Naive thymus-derived CD4-positive, alpha-beta T cell (primary cell): ENCODE data around the gene CALN1. TPM values are rescaled to one million over a fixed set of nuclear protein-coding genes. Genes with fewer than 3 reads are reported as not detected.

Experiments
- ATAC-seq: fragments of 150-1000 bp; cut with Tn5 transposase; 2 replicates; pipeline ENCODE4 v1.10.0; 2021; ENCODE audit warnings: mild to moderate bottlenecking, moderate library complexity
- CTCF ChIA-PET: fragments of 350-600 bp; sonication (Branson Sonifier 250); formaldehyde crosslinking; loops from one replicate; lab custom pipeline; 2021; ENCODE audit warnings: antibody characterized with exemption; lab: Charles Lee
- POLR2A ChIA-PET: fragments of 350-600 bp; sonication (Branson Sonifier 250); formaldehyde crosslinking; loops from one replicate; lab custom pipeline; 2021; ENCODE audit warnings: antibody characterized with exemption, inconsistent platforms; lab: Charles Lee
- DNase-seq, 9 donors: peaks; one replicate each; pipeline versions ENCODE4 v3.0.0 to v3.0.0-alpha.2; 2020 to 2022; ENCODE audit warnings: mixed read lengths in 1 of 9
- H3K27ac ChIP-seq: one replicate; pipeline ENCODE4 v1.7.0; 2013; ENCODE audit warnings: mild to moderate bottlenecking, low read depth, low read length, moderate library complexity
- H3K27me3 ChIP-seq, 2 donors: one replicate each; pipeline ENCODE4 v1.7.0; 2013; ENCODE audit warnings: low read length in 2 of 2, mild to moderate bottlenecking in 2 of 2, moderate library complexity in 2 of 2; ENCODE audit not compliant: control insufficient read depth in 2 of 2, insufficient read depth in 2 of 2
- H3K36me3 ChIP-seq, 3 experiments: 1 replicate in 2 of 3; 2 replicates in 1 of 3; pipeline ENCODE4 v1.7.0; 2013; ENCODE audit warnings: low read length in 3 of 3, mild to moderate bottlenecking in 3 of 3, moderate library complexity in 1 of 3; ENCODE audit not compliant: insufficient read depth in 3 of 3, control insufficient read depth in 2 of 3
- H3K4me1 ChIP-seq, 2 donors: one replicate each; pipeline ENCODE4 v1.7.0; 2013; ENCODE audit warnings: low read length in 2 of 2, mild to moderate bottlenecking in 2 of 2, moderate library complexity in 1 of 2; ENCODE audit not compliant: control insufficient read depth in 2 of 2, insufficient read depth in 2 of 2
- H3K4me3 ChIP-seq: 2 replicates; pipeline ENCODE4 v1.7.0; 2013; ENCODE audit warnings: mild to moderate bottlenecking, low read length
- H3K9me3 ChIP-seq, 3 experiments: 1 replicate in 2 of 3; 2 replicates in 1 of 3; pipeline ENCODE4 v1.7.0; 2013; ENCODE audit warnings: low read length in 3 of 3; ENCODE audit not compliant: control insufficient read depth in 2 of 3
- H3K27ac Mint-ChIP-seq, 9 donors: one replicate each; pipeline ENCODE4 v1.8.0; 2020 to 2022; ENCODE audit warnings: mixed read lengths in 9 of 9, mild to moderate bottlenecking in 8 of 9, moderate library complexity in 5 of 9, inconsistent platforms in 2 of 9
- H3K27me3 Mint-ChIP-seq, 5 donors: one replicate each; pipeline ENCODE4 v1.8.0; 2021 to 2022; ENCODE audit warnings: mixed read lengths in 5 of 5, mild to moderate bottlenecking in 1 of 5
- H3K36me3 Mint-ChIP-seq, 5 donors: one replicate each; pipeline ENCODE4 v1.8.0; 2020 to 2022; ENCODE audit warnings: mixed read lengths in 5 of 5, mild to moderate bottlenecking in 3 of 5, inconsistent platforms in 1 of 5
- H3K4me1 Mint-ChIP-seq, 7 donors: one replicate each; pipeline ENCODE4 v1.8.0; 2020 to 2022; ENCODE audit warnings: mixed read lengths in 7 of 7, mild to moderate bottlenecking in 3 of 7, inconsistent platforms in 1 of 7
- H3K4me3 Mint-ChIP-seq, 10 donors: one replicate each; pipeline ENCODE4 v1.8.0; 2020 to 2022; ENCODE audit warnings: mild to moderate bottlenecking in 10 of 10, mixed read lengths in 10 of 10, moderate library complexity in 6 of 10, inconsistent platforms in 2 of 10
- H3K9me3 Mint-ChIP-seq, 11 donors: one replicate each; pipeline ENCODE4 v1.8.0; 2020 to 2022; ENCODE audit warnings: mixed read lengths in 11 of 11, mild to moderate bottlenecking in 4 of 11, inconsistent platforms in 1 of 11, moderate library complexity in 1 of 11
- intact Hi-C, 2 donors: fragments of 100-400 bp; cut with micrococcal nuclease; formaldehyde crosslinking; loops; one replicate each; pipeline ENCODE4 v1.15.1; 2023
- polyA plus RNA-seq, 2 donors: library from polyadenylated mRNA; unstranded; fragments of 300-500 nt; fragmentation: Illumina TruSeq; gene quantifications; one replicate each; pipeline ENCODE4 v1.2.3, GENCODE V29; 2021
- total RNA-seq, 6 experiments: library from RNA in 5 of 6; stranded (reverse) in 5 of 6; gene quantifications; 1 replicate in 5 of 6; 2 replicates in 1 of 6; pipeline ENCODE4 v1.2.3 and lab custom pipeline; 2021 to 2026

Gene CALN1
- total and polyA plus RNA-seq, 7 experiments from 2014 or later, result 0.03 to 0.17 TPM; not detected in 5

DNA sequence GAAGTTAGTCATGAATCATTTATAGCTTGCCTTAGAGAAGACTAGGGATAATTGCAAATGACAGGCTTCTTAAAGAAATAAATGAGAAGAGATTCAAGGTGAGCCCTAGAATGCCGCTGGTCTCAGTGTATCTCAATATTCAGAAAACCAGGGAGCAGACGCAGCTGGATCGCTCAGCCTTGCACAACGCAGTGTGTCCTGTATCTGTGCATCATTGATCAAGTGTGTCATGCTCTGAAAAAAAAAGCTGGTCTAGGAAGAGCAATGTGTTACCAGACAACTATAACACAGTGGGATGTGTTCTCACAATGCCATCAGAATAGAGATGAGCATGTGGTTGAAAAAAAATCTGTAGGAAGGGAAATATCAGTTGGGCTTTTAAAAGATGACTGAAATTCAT, 230.1 kb downstream of the CALN1 start:
- intact Hi-C loops, result no loop called here
- ChIA-PET POLR2A (no interaction called here), CTCF (no interaction called here)
- H3K27me3 ChIP-seq, result no peaks in the 10 kb centered on the region
- no peaks in the 10 kb centered on the region for H3K9me3 ChIP-seq
- no peaks in the 10 kb centered on the region for H3K36me3 ChIP-seq
- Mint-ChIP-seq H3K27me3 (no peaks in the 10 kb centered on the region), H3K4me1 (peaks cover 0 to 1% (median 0%) of the 10 kb centered on the region in 7 donors), H3K27ac (no peak overlapping the region), H3K4me3 (no peak overlapping the region), H3K9me3 (peaks cover 0 to 12% (median 6%) of the 10 kb centered on the region in 11 donors), H3K36me3 (peaks cover 0 to 3% (median 0%) of the 10 kb centered on the region in 5 donors)
- no peak overlapping the region for H3K4me3 ChIP-seq
- no peak for DNase-seq
- H3K27ac ChIP-seq, result no peak overlapping the region
- no peaks in the 10 kb centered on the region for H3K4me1 ChIP-seq
- no peak for ATAC-seq

DNA sequence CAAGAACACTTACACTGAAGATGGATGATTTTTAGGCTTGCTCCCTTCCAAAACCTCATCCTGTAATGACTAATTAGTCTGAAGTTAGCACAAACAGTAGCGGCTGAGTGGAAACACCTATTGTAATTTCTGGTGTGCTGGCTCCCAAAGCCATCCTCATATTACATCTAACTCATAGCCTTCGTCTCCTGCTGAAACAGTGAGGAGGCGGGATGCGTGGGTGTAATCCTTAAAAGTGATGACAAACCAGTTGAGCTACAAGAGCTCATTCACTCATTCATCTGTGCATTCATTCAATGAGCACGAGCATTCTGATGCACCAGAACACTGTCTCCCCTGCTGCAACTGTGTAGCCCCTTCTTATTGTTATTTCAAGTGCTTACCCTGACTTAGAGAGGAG, 235.3 kb downstream of the CALN1 start:
- DNase-seq, result no peak
- Histone ChIP-seq H3K4me1 (no peaks in the 10 kb centered on the region), H3K27ac (no peak overlapping the region), H3K36me3 (no peaks in the 10 kb centered on the region), H3K9me3 (no peaks in the 10 kb centered on the region), H3K4me3 (no peak overlapping the region), H3K27me3 (no peaks in the 10 kb centered on the region)
- ChIA-PET CTCF (no interaction called here), POLR2A (no interaction called here)
- Mint-ChIP-seq H3K4me1 (no peaks in the 10 kb centered on the region), H3K36me3 (peaks cover 0 to 4% (median 0%) of the 10 kb centered on the region in 5 donors), H3K27me3 (no peaks in the 10 kb centered on the region), H3K27ac (no peak overlapping the region), H3K4me3 (no peak overlapping the region), H3K9me3 (peaks cover 0 to 40% (median 10%) of the 10 kb centered on the region in 11 donors)
- intact Hi-C loops, result no loop called here
- ATAC-seq, result no peak

DNA sequence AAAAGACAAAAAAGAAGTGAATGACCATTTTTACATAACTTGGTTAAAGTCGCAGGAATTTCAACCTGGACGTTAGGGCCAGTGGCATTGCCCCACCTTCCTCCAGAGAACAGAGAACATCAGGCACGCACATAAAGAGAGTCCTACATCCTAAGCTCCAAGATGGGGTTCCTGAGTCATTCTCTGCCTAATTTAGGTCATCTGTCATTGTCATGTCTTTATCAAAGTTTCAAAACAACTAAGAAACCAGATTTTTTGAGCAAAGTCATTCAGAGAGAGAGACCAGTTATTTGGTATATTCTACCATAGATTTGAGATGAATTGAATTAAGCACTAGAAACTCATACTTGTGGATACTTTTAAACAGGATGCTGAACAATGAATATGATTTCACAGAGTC, 241.7 kb downstream of the CALN1 start:
- Mint-ChIP-seq H3K4me1 (no peaks in the 10 kb centered on the region), H3K36me3 (no peaks in the 10 kb centered on the region), H3K27ac (no peak overlapping the region), H3K9me3 (peaks cover 6 to 39% (median 15%) of the 10 kb centered on the region in 11 donors), H3K4me3 (no peak overlapping the region), H3K27me3 (no peaks in the 10 kb centered on the region)
- CTCF ChIA-PET, result no interaction called here
- H3K4me3 ChIP-seq, result no peak overlapping the region
- H3K36me3 ChIP-seq, result no peaks in the 10 kb centered on the region
- H3K27me3 ChIP-seq, result no peaks in the 10 kb centered on the region
- H3K4me1 ChIP-seq, result no peaks in the 10 kb centered on the region
- no peak for ATAC-seq
- DNase-seq, result no peak
- H3K27ac ChIP-seq, result no peak overlapping the region
- POLR2A ChIA-PET, result no interaction called here
- no peaks in the 10 kb centered on the region for H3K9me3 ChIP-seq
- intact Hi-C loops, result no loop called here

DNA sequence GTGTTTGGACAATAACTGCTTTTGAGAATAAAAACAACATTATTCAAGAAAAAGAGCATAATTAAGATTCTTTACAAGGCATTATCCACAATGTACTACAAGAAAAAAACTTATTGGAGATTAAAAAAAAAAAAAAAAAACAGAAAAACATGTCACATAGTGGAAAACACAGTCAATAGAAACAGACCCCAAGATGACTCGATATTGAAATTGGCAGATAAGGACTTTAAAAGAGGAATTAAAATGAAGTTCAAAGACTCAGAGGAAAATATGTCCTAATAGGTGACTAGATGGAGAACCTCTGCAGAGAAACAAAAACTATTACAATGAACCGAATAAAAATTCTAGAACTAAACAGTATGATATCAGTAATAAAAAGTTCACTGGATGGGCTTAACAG, 248.9 kb downstream of the CALN1 start:
- ATAC-seq, result no peak
- ChIA-PET CTCF (no interaction called here), POLR2A (no interaction called here)
- no peak for DNase-seq
- Histone ChIP-seq H3K27me3 (no peaks in the 10 kb centered on the region), H3K4me1 (no peaks in the 10 kb centered on the region), H3K4me3 (no peak overlapping the region), H3K27ac (no peak overlapping the region), H3K36me3 (no peaks in the 10 kb centered on the region), H3K9me3 (peaks cover 0 to 15% (median 0%) of the 10 kb centered on the region in 3 experiments)
- Mint-ChIP-seq H3K27me3 (no peaks in the 10 kb centered on the region), H3K4me1 (no peaks in the 10 kb centered on the region), H3K27ac (no peak overlapping the region), H3K9me3 (peaks cover 3 to 44% (median 20%) of the 10 kb centered on the region in 11 donors), H3K36me3 (no peaks in the 10 kb centered on the region), H3K4me3 (no peak overlapping the region)
- intact Hi-C loops, result no loop called here

DNA sequence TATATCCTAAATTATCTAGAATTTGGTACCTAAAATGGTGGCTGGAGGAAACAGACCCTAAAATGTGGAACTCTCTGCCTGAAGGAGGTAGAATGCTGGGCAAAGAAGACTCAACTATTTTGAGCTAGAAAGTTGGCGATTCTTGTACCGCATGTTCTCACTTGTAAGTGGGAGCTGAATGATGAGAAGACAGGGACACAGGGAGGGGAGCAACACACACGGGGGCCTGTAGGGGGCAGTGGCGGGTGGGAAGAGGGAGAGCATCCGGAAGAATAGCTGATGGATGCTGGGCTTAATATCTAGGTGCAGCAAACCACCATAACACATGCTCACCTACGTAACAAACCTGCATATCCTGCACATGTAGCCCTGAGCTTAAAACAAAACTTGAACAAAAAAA, 250.6 kb downstream of the CALN1 start:
- Histone ChIP-seq H3K9me3 (peaks cover 0 to 15% (median 0%) of the 10 kb centered on the region in 3 experiments), H3K36me3 (no peaks in the 10 kb centered on the region), H3K4me1 (no peaks in the 10 kb centered on the region), H3K27ac (no peak overlapping the region), H3K27me3 (no peaks in the 10 kb centered on the region), H3K4me3 (no peak overlapping the region)
- intact Hi-C loops, result no loop called here
- Mint-ChIP-seq H3K4me1 (no peaks in the 10 kb centered on the region), H3K4me3 (no peak overlapping the region), H3K27ac (no peak overlapping the region), H3K27me3 (no peaks in the 10 kb centered on the region), H3K36me3 (no peaks in the 10 kb centered on the region), H3K9me3 (peaks cover 4 to 45% (median 21%) of the 10 kb centered on the region in 11 donors)
- POLR2A ChIA-PET, result no interaction called here
- CTCF ChIA-PET, result no interaction called here
- DNase-seq (no peak), ATAC-seq (no peak)

DNA sequence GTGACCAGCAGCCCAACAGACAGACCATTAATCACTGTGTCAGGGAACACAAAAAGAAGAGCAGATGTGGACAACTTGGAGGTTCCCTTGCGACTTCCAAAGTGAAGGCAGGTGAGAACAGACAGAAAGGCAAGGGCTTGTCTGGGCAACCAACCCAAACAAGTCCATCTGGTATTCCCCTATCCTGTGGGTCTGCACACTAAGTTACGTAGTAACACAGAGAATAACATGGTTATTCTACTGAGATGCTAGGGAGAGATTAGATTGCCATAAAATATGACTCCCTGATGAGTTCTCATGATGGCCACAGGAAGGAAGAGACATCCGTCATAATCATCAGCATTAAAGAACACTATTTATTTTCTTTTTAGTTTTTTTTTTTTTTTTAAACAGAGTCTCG, 252.2 kb downstream of the CALN1 start:
- Mint-ChIP-seq H3K4me1 (no peaks in the 10 kb centered on the region), H3K36me3 (no peaks in the 10 kb centered on the region), H3K4me3 (no peak overlapping the region), H3K9me3 (peaks cover 0 to 43% (median 18%) of the 10 kb centered on the region in 11 donors), H3K27ac (no peak overlapping the region), H3K27me3 (no peaks in the 10 kb centered on the region)
- POLR2A ChIA-PET, result no interaction called here
- H3K4me3 ChIP-seq, result no peak overlapping the region
- intact Hi-C loops, result no loop called here
- DNase-seq (no peak), ATAC-seq (no peak)
- H3K27ac ChIP-seq, result no peak overlapping the region
- no peaks in the 10 kb centered on the region for H3K27me3 ChIP-seq
- H3K36me3 ChIP-seq, result no peaks in the 10 kb centered on the region
- H3K4me1 ChIP-seq, result no peaks in the 10 kb centered on the region
- CTCF ChIA-PET, result no interaction called here
- peaks cover 0 to 10% (median 0%) of the 10 kb centered on the region in 3 experiments for H3K9me3 ChIP-seq

DNA sequence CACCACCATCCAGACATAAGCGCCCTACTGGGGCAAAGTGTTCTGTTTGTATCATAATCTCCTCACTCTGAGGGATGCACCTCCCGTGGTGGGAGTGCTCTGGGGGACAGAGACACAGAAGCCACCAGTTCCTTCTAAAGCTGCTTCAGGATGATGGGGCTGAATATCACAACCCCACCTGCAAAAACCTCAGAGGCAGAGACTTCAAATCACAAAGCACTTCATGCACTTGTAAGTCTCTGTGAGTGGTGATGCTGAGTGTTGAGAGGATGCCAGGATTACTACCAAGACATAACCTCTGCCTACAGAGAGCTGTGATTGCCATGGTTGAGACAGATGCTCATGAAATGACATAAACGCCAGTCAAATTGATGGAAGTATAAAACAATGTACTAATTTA, 255.5 kb downstream of the CALN1 start:
- intact Hi-C loops, result no loop called here
- Mint-ChIP-seq H3K36me3 (no peaks in the 10 kb centered on the region), H3K4me1 (no peaks in the 10 kb centered on the region), H3K27me3 (no peaks in the 10 kb centered on the region), H3K4me3 (no peak overlapping the region), H3K9me3 (peaks cover 0 to 20% (median 5%) of the 10 kb centered on the region in 11 donors), H3K27ac (no peak overlapping the region)
- H3K36me3 ChIP-seq, result no peaks in the 10 kb centered on the region
- H3K27ac ChIP-seq, result no peak overlapping the region
- no peaks in the 10 kb centered on the region for H3K9me3 ChIP-seq
- DNase-seq (no peak), ATAC-seq (no peak)
- no peaks in the 10 kb centered on the region for H3K4me1 ChIP-seq
- CTCF ChIA-PET, result no interaction called here
- no peak overlapping the region for H3K4me3 ChIP-seq
- no peaks in the 10 kb centered on the region for H3K27me3 ChIP-seq
- POLR2A ChIA-PET, result no interaction called here
